ENCODE results near the gene GATAD2A. TPM values are rescaled to one million over a fixed set of nuclear protein-coding genes. Genes with fewer than 3 reads are reported as not detected.

The GATAD2A gene
- total and polyA plus RNA-seq, 2 of the 13 experiments (the other 11 are each of a cell fraction or from before 2014, with no cell fraction given), result 16.8 to 28.6 TPM

DNA sequence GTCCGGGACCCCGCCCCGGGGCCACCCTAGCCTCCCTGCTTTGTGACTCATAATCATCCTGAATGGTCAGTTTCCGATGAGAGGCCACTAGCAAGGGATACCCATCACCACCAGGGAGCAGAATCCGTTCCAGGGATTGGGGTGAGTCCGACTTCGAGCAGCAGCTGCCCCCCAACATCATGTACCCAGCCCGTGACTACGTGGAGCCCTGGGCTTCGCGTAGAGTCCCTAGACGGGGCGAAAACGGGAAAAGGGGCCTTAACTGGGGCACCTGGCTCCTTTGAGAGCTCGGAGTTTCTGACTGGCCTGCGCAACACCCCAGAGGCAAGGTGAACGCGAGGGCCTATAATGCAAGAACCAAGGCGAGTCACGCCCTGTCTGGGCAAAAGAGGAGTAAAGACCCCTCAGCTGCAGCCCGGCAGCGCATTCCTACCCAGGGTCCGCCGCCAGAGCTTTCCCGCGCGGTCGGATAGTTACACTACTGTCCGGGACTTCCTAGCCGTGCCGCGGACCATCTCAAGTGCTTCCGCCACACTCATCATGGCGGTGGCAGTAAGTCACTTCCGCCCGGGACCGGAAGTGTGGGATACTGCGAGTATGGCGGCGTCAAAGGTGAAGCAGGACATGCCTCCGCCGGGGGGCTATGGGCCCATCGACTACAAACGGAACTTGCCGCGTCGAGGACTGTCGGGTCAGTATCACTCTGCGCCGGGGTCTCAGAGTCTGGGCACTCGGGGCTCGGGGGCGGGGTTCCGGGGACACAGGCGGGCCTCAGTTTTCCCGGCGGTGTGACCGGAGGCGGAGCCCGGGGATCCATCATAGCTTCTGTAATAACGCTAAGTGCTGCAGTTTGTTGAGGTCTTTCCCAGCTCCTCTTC, 110.4 kb downstream of the GATAD2A start, which contains the start of gene NDUFA13 (continued):
- TF ChIP-seq FOXO1 (CRISPR knock-in tag; IDR thresholded peaks at IDR 0.05), result peak; percentile 37; the same call in 1 of the 2 replicates
- TF ChIP-seq, protein P1, sequence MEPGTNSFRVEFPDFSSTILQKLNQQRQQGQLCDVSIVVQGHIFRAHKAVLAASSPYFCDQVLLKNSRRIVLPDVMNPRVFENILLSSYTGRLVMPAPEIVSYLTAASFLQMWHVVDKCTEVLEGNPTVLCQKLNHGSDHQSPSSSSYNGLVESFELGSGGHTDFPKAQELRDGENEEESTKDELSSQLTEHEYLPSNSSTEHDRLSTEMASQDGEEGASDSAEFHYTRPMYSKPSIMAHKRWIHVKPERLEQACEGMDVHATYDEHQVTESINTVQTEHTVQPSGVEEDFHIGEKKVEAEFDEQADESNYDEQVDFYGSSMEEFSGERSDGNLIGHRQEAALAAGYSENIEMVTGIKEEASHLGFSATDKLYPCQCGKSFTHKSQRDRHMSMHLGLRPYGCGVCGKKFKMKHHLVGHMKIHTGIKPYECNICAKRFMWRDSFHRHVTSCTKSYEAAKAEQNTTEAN (CRISPR knock-in tag; conservative IDR thresholded peaks at IDR 0.05), result peak; percentile 46; the same call in 1 of the 2 replicates
- peak; percentile 41; the same call in 1 of the 2 replicates for TF ChIP-seq FOXJ3 (CRISPR knock-in tag; IDR thresholded peaks at IDR 0.05; ENCODE audit: borderline replicate concordance)
- peak; percentile 67 for TF ChIP-seq IKZF4 (CRISPR knock-in tag; IDR thresholded peaks at IDR 0.05; ENCODE audit: borderline replicate concordance, low read depth, not compliant biosample characterization)
- TF ChIP-seq FOXK1 (CRISPR knock-in tag; IDR thresholded peaks at IDR 0.05; ENCODE audit: borderline replicate concordance, low read depth), result peak; percentile 83; the same call in 1 of the 2 replicates
- peak; percentile 60; the same call in 1 of the 2 replicates for TF ChIP-seq ZNF615 (CRISPR knock-in tag; IDR thresholded peaks at IDR 0.05; ENCODE audit: borderline replicate concordance)
- no peak for TF ChIP-seq NFIB (CRISPR knock-in tag; IDR thresholded peaks at IDR 0.05; ENCODE audit: borderline replicate concordance)
- TF ChIP-seq, protein P2, sequence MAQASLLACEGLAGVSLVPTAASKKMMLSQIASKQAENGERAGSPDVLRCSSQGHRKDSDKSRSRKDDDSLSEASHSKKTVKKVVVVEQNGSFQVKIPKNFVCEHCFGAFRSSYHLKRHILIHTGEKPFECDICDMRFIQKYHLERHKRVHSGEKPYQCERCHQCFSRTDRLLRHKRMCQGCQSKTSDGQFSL (CRISPR knock-in tag; IDR thresholded peaks at IDR 0.05), result no peak
- peak; percentile 98 for TF ChIP-seq KAT8 (CRISPR knock-in tag; IDR thresholded peaks at IDR 0.05)
- 0 out of 2 replicates have a peak, but pooled peaks have one; percentile 66 for TF ChIP-seq ZC3H13 (CRISPR knock-in tag; IDR thresholded peaks at IDR 0.05)
- TF ChIP-seq TARDBP (CRISPR knock-in tag; IDR thresholded peaks at IDR 0.05), result peak; percentile 82
- TF ChIP-seq MED8 (CRISPR knock-in tag; IDR thresholded peaks at IDR 0.05; ENCODE audit: insufficient replicate concordance), result peak; percentile 61
- no peak for TF ChIP-seq ZNF207 (IDR thresholded peaks at IDR 0.05; ENCODE audit: borderline replicate concordance)
- peak; percentile 52; the same call in 1 of the 2 replicates for TF ChIP-seq MEF2D (CRISPR knock-in tag; IDR thresholded peaks at IDR 0.05)
- no peak for TF ChIP-seq NCOR1 (IDR thresholded peaks at IDR 0.05; ENCODE audit: borderline replicate concordance, low read length)
- TF ChIP-seq KLF12 (CRISPR knock-in tag; IDR thresholded peaks at IDR 0.05; ENCODE audit: borderline replicate concordance), result peak; percentile 66; the same call in 1 of the 2 replicates
- peak; percentile 63; the same call in 1 of the 2 replicates for TF ChIP-seq ATF7-NPFF (CRISPR knock-in tag; IDR thresholded peaks at IDR 0.05; ENCODE audit: low read depth)
- no peak for TF ChIP-seq MTF2 (CRISPR knock-in tag; IDR thresholded peaks at IDR 0.05; ENCODE audit: borderline replicate concordance)
- 0 out of 2 replicates have a peak, but pooled peaks have one; percentile 37 for TF ChIP-seq ZNF724P (CRISPR knock-in tag; IDR thresholded peaks at IDR 0.05; ENCODE audit: borderline replicate concordance)
- TF ChIP-seq PHF8 (CRISPR knock-in tag; IDR thresholded peaks at IDR 0.05), result peak; percentile 97
- TF ChIP-seq, protein P3, sequence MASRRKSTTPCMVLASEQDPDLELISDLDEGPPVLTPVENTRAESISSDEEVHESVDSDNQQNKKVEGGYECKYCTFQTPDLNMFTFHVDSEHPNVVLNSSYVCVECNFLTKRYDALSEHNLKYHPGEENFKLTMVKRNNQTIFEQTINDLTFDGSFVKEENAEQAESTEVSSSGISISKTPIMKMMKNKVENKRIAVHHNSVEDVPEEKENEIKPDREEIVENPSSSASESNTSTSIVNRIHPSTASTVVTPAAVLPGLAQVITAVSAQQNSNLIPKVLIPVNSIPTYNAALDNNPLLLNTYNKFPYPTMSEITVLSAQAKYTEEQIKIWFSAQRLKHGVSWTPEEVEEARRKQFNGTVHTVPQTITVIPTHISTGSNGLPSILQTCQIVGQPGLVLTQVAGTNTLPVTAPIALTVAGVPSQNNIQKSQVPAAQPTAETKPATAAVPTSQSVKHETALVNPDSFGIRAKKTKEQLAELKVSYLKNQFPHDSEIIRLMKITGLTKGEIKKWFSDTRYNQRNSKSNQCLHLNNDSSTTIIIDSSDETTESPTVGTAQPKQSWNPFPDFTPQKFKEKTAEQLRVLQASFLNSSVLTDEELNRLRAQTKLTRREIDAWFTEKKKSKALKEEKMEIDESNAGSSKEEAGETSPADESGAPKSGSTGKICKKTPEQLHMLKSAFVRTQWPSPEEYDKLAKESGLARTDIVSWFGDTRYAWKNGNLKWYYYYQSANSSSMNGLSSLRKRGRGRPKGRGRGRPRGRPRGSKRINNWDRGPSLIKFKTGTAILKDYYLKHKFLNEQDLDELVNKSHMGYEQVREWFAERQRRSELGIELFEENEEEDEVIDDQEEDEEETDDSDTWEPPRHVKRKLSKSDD (CRISPR knock-in tag; IDR thresholded peaks at IDR 0.05; ENCODE audit: low read depth), result peak; percentile 95
- TF ChIP-seq HNF4A (CRISPR knock-in tag; IDR thresholded peaks at IDR 0.05), result peak; percentile 8; the same call in 1 of the 2 replicates
- TF ChIP-seq HIVEP1 (CRISPR knock-in tag; IDR thresholded peaks at IDR 0.05), result no peak
- no peak for TF ChIP-seq ZNF225 (CRISPR knock-in tag; IDR thresholded peaks at IDR 0.05)
